T-helper 17 cell (primary cell): Measurements from ENCODE around the gene CIROP. TPM values are rescaled to one million over a fixed set of nuclear protein-coding genes. Genes with fewer than 3 reads are reported as not detected.

Experiments used
- total RNA-seq, 4 donors: library from RNA in 2 of 4; stranded (reverse) in 2 of 4; gene quantifications; one replicate each; pipeline ENCODE4 v1.2.3 and lab custom pipeline; 2022 to 2026

CIROP gene
- total RNA-seq, 2 donors from 2014 or later = not detected

Other genes starting within 250 kb of the CIROP start
- gene LRP10, start 233.2 kb downstream of the CIROP start, total RNA-seq = 10 to 100 TPM; 76.9 to 84.5 TPM
- 1 to 10 TPM; 7.2 to 8.7 TPM for gene REM2, start 221.8 kb downstream of the CIROP start, total RNA-seq
- gene RBM23, start 185.8 kb downstream of the CIROP start, total RNA-seq = 10 to 100 TPM; 77.3 to 88.9 TPM
- gene PRMT5, start 175.6 kb downstream of the CIROP start, total RNA-seq = 10 to 100 TPM; 22.8 to 33.9 TPM
- 10 to 100 TPM; 19.5 to 25.9 TPM for gene HAUS4, start 147.9 kb downstream of the CIROP start, total RNA-seq
- 1 to 10 TPM; 1.3 to 1.5 TPM for gene AJUBA, start 122.4 kb downstream of the CIROP start, total RNA-seq
- gene C14orf93, start 94.8 kb downstream of the CIROP start, total RNA-seq = 1 to 10 TPM; 9.0 to 9.1 TPM
- gene PSMB5, start 70.1 kb downstream of the CIROP start, total RNA-seq = 10 to 100 TPM; 17.6 to 19.9 TPM
- not detected for gene PSMB11, start 62.8 kb downstream of the CIROP start, total RNA-seq
- gene CDH24, start 47.5 kb downstream of the CIROP start, total RNA-seq = 1 to 10 TPM; 1.6 to 1.8 TPM
- gene ACIN1, start 9.9 kb downstream of the CIROP start, total RNA-seq = 100 to 1,000 TPM; 264 to 298 TPM
- 10 to 100 TPM; 10.5 to 11.6 TPM for gene C14orf119, start 9.5 kb downstream of the CIROP start, total RNA-seq
- under 1 TPM in 1 of 2 donors, not detected in 1; 0.25 TPM for gene CEBPE, start 14.3 kb upstream of the CIROP start, total RNA-seq
- gene SLC7A8, start 78.7 kb upstream of the CIROP start, total RNA-seq = 1 to 10 TPM; 2.0 to 2.5 TPM
- gene RNF212B, start 132.9 kb upstream of the CIROP start, total RNA-seq = under 1 TPM in 1 of 2 donors, not detected in 1; 0.89 TPM
- 1 to 10 TPM; 4.6 to 5.7 TPM for gene HOMEZ, start 181.1 kb upstream of the CIROP start, total RNA-seq
- gene PPP1R3E, start 197.9 kb upstream of the CIROP start, total RNA-seq = 10 to 100 TPM; 30.6 to 33.8 TPM
- 1 to 10 TPM; 3.5 to 5.0 TPM for gene BCL2L2, start 201.8 kb upstream of the CIROP start, total RNA-seq
- 100 to 1,000 TPM; 168 to 182 TPM for gene PABPN1, start 216.5 kb upstream of the CIROP start, total RNA-seq
- 10 to 100 TPM in 1 of 2 donors, 1 to 10 TPM in 1; 3.7 to 10.5 TPM for gene SLC22A17, start 247.9 kb upstream of the CIROP start, total RNA-seq